K562 (cell line): ENCODE results near the gene ZFP36.

ENCODE experiments used
- FIP1L1 ChIP-seq: fragments of 200-400 bp; formaldehyde crosslinking; IDR thresholded peaks from 2 replicates; pipeline ENCODE4 v1.6.1; 2018; ENCODE audit warnings: mild to moderate bottlenecking, low read depth, low read length; ENCODE audit not compliant: poor library complexity, severe bottlenecking
- FOXK2 ChIP-seq, 2 experiments: fragments of 450-650 bp; IDR thresholded peaks in 1 of 2; conservative IDR thresholded peaks in 1 of 2; 2 replicates each; pipeline ENCODE4 v1.6.1; 2016; ENCODE audit warnings: low read depth in 2 of 2, mild to moderate bottlenecking in 1 of 2
- GATA2 ChIP-seq: sonication (generic); formaldehyde crosslinking; IDR thresholded peaks from 2 replicates; pipeline ENCODE4 v1.4.0; 2020; ENCODE audit warnings: mild to moderate bottlenecking, missing genetic modification reagents
- HDAC1 ChIP-seq, 2 experiments: fragments of 450-650 bp; IDR thresholded peaks; 2 replicates each; pipeline ENCODE4 v1.6.1; 2016 to 2017; ENCODE audit warnings: inconsistent platforms in 1 of 2, mild to moderate bottlenecking in 1 of 2, moderate library complexity in 1 of 2
- HDAC6 ChIP-seq: IDR thresholded peaks from 2 replicates; pipeline ENCODE4 v1.6.1; 2012; ENCODE audit warnings: low read depth, mild to moderate bottlenecking, control low read depth, inconsistent platforms, low read length, moderate library complexity
- TAF7 ChIP-seq: fragments of 450-650 bp; IDR thresholded peaks from 2 replicates; pipeline ENCODE4 v1.6.1; 2016; ENCODE audit warnings: missing genetic modification characterization, missing compliant biosample characterization
- U2AF2 ChIP-seq: fragments of 200-400 bp; formaldehyde crosslinking; optimal IDR thresholded peaks from 2 replicates; pipeline ENCODE3; 2017; ENCODE audit warnings: low read depth, mild to moderate bottlenecking, low read length
- ZNF12 ChIP-seq: sonication (generic); formaldehyde crosslinking; IDR thresholded peaks from 2 replicates; pipeline ENCODE4 v1.4.0; 2020; ENCODE audit warnings: mild to moderate bottlenecking, missing genetic modification reagents
- TF ChIP-seq, protein P1 (sequence below): sonication (generic); formaldehyde crosslinking; IDR thresholded peaks from 2 replicates; pipeline ENCODE4 v1.8.0; 2022; ENCODE audit warnings: missing genetic modification reagents, mild to moderate bottlenecking, borderline replicate concordance
- TF ChIP-seq, protein P2 (sequence below), 3 experiments: IDR thresholded peaks in 2 of 3; conservative IDR thresholded peaks in 1 of 3; 2 replicates each; pipeline ENCODE4 v1.5.1; 2011 to 2012; ENCODE audit warnings: low read length in 3 of 3, mild to moderate bottlenecking in 3 of 3, control low read depth in 2 of 3, improper control_type of control experiment in 1 of 3, inconsistent platforms in 1 of 3, low read depth in 1 of 3, mixed read lengths in 1 of 3, moderate library complexity in 1 of 3; ENCODE audit not compliant: insufficient read depth in 2 of 3
- TF ChIP-seq, protein P3 (sequence below): fragments of 450-650 bp; IDR thresholded peaks from 2 replicates; pipeline ENCODE4 v1.6.1; 2017; ENCODE audit warnings: antibody characterized with exemption, mild to moderate bottlenecking

DNA sequence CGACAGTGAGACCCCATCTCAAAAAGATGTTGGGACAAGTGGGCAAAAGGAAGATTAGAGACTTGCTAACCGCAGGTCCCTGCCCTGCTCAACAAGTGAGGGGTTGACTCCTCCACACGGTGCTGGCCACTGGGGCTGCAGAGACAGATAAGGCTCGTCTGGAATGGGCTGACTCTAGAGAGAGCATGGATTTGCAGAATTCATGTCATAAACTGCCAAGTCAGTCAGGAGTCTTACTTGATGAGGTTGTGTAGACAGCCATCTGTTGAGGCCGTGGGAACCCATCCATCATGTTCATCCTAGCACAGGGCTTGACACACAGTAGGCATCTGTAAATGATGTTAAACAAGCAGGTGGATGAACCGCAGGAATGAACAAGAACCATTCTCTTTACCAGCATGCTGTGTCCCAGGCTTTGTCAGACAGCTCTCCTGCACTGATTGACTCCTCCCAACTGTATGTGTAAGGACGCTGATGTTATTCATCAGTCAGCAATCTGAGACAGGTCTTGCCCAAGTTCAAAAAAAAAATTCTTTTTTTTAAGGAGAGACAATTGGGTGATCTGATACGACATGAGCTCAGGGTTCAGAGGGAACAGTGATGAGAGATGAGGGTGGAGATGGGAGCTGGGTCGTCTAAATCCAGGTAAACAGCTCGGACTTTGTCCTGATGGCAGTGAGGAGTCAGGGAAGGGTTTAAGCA lies 24.6 kb upstream of the ZFP36 start:
- peak in 1 of 2 experiments; percentile 98; a peak in 2 of 4 replicates for TF ChIP-seq HDAC1 (IDR thresholded peaks at IDR 0.05)
- TF ChIP-seq, protein P1, sequence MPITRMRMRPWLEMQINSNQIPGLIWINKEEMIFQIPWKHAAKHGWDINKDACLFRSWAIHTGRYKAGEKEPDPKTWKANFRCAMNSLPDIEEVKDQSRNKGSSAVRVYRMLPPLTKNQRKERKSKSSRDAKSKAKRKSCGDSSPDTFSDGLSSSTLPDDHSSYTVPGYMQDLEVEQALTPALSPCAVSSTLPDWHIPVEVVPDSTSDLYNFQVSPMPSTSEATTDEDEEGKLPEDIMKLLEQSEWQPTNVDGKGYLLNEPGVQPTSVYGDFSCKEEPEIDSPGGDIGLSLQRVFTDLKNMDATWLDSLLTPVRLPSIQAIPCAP (CRISPR knock-in tag) = no peak
- TF ChIP-seq HDAC6 = no peak
- TF ChIP-seq, protein P2, sequence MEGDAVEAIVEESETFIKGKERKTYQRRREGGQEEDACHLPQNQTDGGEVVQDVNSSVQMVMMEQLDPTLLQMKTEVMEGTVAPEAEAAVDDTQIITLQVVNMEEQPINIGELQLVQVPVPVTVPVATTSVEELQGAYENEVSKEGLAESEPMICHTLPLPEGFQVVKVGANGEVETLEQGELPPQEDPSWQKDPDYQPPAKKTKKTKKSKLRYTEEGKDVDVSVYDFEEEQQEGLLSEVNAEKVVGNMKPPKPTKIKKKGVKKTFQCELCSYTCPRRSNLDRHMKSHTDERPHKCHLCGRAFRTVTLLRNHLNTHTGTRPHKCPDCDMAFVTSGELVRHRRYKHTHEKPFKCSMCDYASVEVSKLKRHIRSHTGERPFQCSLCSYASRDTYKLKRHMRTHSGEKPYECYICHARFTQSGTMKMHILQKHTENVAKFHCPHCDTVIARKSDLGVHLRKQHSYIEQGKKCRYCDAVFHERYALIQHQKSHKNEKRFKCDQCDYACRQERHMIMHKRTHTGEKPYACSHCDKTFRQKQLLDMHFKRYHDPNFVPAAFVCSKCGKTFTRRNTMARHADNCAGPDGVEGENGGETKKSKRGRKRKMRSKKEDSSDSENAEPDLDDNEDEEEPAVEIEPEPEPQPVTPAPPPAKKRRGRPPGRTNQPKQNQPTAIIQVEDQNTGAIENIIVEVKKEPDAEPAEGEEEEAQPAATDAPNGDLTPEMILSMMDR (IDR thresholded peaks at IDR 0.05 in 2 of 3, conservative IDR thresholded peaks at IDR 0.05 in 1 of 3; ENCODE audit: insufficient read depth in 2 of 3, low read depth in 1 of 3, low read length in 3 of 3) = no peak
- no peak for TF ChIP-seq FOXK2 (conservative IDR thresholded peaks at IDR 0.05 in 1 of 2, IDR thresholded peaks at IDR 0.05 in 1 of 2; ENCODE audit: low read depth in 2 of 2)
- no peak for TF ChIP-seq ZNF12 (CRISPR knock-in tag)
- peak; percentile 96 for TF ChIP-seq GATA2 (CRISPR knock-in tag)
- TF ChIP-seq, protein P3, sequence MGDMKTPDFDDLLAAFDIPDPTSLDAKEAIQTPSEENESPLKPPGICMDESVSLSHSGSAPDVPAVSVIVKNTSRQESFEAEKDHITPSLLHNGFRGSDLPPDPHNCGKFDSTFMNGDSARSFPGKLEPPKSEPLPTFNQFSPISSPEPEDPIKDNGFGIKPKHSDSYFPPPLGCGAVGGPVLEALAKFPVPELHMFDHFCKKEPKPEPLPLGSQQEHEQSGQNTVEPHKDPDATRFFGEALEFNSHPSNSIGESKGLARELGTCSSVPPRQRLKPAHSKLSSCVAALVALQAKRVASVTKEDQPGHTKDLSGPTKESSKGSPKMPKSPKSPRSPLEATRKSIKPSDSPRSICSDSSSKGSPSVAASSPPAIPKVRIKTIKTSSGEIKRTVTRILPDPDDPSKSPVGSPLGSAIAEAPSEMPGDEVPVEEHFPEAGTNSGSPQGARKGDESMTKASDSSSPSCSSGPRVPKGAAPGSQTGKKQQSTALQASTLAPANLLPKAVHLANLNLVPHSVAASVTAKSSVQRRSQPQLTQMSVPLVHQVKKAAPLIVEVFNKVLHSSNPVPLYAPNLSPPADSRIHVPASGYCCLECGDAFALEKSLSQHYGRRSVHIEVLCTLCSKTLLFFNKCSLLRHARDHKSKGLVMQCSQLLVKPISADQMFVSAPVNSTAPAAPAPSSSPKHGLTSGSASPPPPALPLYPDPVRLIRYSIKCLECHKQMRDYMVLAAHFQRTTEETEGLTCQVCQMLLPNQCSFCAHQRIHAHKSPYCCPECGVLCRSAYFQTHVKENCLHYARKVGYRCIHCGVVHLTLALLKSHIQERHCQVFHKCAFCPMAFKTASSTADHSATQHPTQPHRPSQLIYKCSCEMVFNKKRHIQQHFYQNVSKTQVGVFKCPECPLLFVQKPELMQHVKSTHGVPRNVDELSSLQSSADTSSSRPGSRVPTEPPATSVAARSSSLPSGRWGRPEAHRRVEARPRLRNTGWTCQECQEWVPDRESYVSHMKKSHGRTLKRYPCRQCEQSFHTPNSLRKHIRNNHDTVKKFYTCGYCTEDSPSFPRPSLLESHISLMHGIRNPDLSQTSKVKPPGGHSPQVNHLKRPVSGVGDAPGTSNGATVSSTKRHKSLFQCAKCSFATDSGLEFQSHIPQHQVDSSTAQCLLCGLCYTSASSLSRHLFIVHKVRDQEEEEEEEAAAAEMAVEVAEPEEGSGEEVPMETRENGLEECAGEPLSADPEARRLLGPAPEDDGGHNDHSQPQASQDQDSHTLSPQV = no peak
- no peak for TF ChIP-seq FIP1L1
- TF ChIP-seq TAF7 = no peak
- no peak for TF ChIP-seq U2AF2
